Measurements from ENCODE around the gene SSBP3.

SSBP3 gene

GRCh38 chr1:54219688-54220003 is 186.5 kb downstream of the SSBP3 start:
- H3K9ac ChIP-seq (ENCODE audit: low read length): no peak overlapping the region
- no peaks in the 10 kb centered on the region for H3K27me3 ChIP-seq (ENCODE audit: low read length)
- no peaks in the 10 kb centered on the region for H3F3A ChIP-seq (ENCODE audit: insufficient read depth)
- no peak overlapping the region for H3K27ac ChIP-seq (ENCODE audit: low read depth, low read length)
- H3K9me2 ChIP-seq (replicated peaks; ENCODE audit: insufficient read depth, low read length): no peaks in the 10 kb centered on the region
- no peaks in the 10 kb centered on the region for H4K20me1 ChIP-seq (ENCODE audit: low read depth, low read length)
- no peaks in the 10 kb centered on the region for H3K9me3 ChIP-seq (ENCODE audit: insufficient read depth, low read length)
- no peak overlapping the region for H2AFZ ChIP-seq (ENCODE audit: low read depth, low read length, severe bottlenecking)
- no peak overlapping the region for H3K4me2 ChIP-seq (ENCODE audit: low read depth, low read length, poor library complexity, severe bottlenecking)
- no peak overlapping the region for H3K4me3 ChIP-seq (ENCODE audit: insufficient read depth, low read length, poor library complexity, severe bottlenecking)
- no peaks in the 10 kb centered on the region for H3K79me2 ChIP-seq (ENCODE audit: insufficient read depth, low read length)
- H3K36me3 ChIP-seq (ENCODE audit: low read length): 0 out of 2 replicates have a peak, but pooled peaks cover 3% of the 10 kb centered on the region
- TF ChIP-seq CTCF (IDR thresholded peaks at IDR 0.05; ENCODE audit: insufficient read depth, low read length, poor library complexity, severe bottlenecking) (no peak), EZH2phosphoT487 (conservative IDR thresholded peaks at IDR 0.05; ENCODE audit: low read length) (no peak)

- Histone ChIP-seq H3K9me3 (ENCODE audit: insufficient read depth, low read length) (no peaks in the 10 kb centered on the region), H3K9ac (ENCODE audit: low read length) (no peak overlapping the region), H4K20me1 (ENCODE audit: low read depth, low read length) (no peaks in the 10 kb centered on the region), H3K79me2 (ENCODE audit: insufficient read depth, low read length) (no peaks in the 10 kb centered on the region), H3K4me3 (ENCODE audit: insufficient read depth, low read length, poor library complexity, severe bottlenecking) (no peak overlapping the region), H3F3A (ENCODE audit: insufficient read depth) (no peaks in the 10 kb centered on the region), H3K27me3 (ENCODE audit: low read length) (no peaks in the 10 kb centered on the region), H2AFZ (ENCODE audit: low read depth, low read length, severe bottlenecking) (no peak overlapping the region), H3K36me3 (ENCODE audit: low read length) (0 out of 2 replicates have a peak, but pooled peaks cover 3% of the 10 kb centered on the region), H3K4me2 (ENCODE audit: low read depth, low read length, poor library complexity, severe bottlenecking) (no peak overlapping the region), H3K27ac (ENCODE audit: low read depth, low read length) (no peak overlapping the region), H3K9me2 (replicated peaks; ENCODE audit: insufficient read depth, low read length) (no peaks in the 10 kb centered on the region)
- TF ChIP-seq EZH2phosphoT487 (conservative IDR thresholded peaks at IDR 0.05; ENCODE audit: low read length): no peak
- TF ChIP-seq CTCF (IDR thresholded peaks at IDR 0.05; ENCODE audit: insufficient read depth, low read length, poor library complexity, severe bottlenecking): no peak
Measured at GRCh38 chr1:54218883-54219687, 187.1 kb downstream of the SSBP3 start.

GRCh38 chr1:54215523-54215922 is 190.7 kb downstream of the SSBP3 start:
- H3K4me2 ChIP-seq (ENCODE audit: low read depth, low read length, poor library complexity, severe bottlenecking): no peak overlapping the region
- H3K36me3 ChIP-seq (ENCODE audit: low read length): peaks cover 13% of the 10 kb centered on the region; the same call in 1 of the 2 replicates
- H3K79me2 ChIP-seq (ENCODE audit: insufficient read depth, low read length): no peaks in the 10 kb centered on the region
- H3K9me3 ChIP-seq (ENCODE audit: insufficient read depth, low read length): no peaks in the 10 kb centered on the region
- H3K27ac ChIP-seq (ENCODE audit: low read depth, low read length): no peak overlapping the region
- no peaks in the 10 kb centered on the region for H3K27me3 ChIP-seq (ENCODE audit: low read length)
- H3K9me2 ChIP-seq (replicated peaks; ENCODE audit: insufficient read depth, low read length): no peaks in the 10 kb centered on the region
- no peak for TF ChIP-seq CTCF (IDR thresholded peaks at IDR 0.05; ENCODE audit: insufficient read depth, low read length, poor library complexity, severe bottlenecking)
- no peak for TF ChIP-seq EZH2phosphoT487 (conservative IDR thresholded peaks at IDR 0.05; ENCODE audit: low read length)
- no peaks in the 10 kb centered on the region for H3F3A ChIP-seq (ENCODE audit: insufficient read depth)
- H2AFZ ChIP-seq (ENCODE audit: low read depth, low read length, severe bottlenecking): no peak overlapping the region
- no peak overlapping the region for H3K9ac ChIP-seq (ENCODE audit: low read length)
- H3K4me3 ChIP-seq (ENCODE audit: insufficient read depth, low read length, poor library complexity, severe bottlenecking): no peak overlapping the region
- no peaks in the 10 kb centered on the region for H4K20me1 ChIP-seq (ENCODE audit: low read depth, low read length)
